ENCODE data around the gene AMH.

- TF ChIP-seq, protein P1, sequence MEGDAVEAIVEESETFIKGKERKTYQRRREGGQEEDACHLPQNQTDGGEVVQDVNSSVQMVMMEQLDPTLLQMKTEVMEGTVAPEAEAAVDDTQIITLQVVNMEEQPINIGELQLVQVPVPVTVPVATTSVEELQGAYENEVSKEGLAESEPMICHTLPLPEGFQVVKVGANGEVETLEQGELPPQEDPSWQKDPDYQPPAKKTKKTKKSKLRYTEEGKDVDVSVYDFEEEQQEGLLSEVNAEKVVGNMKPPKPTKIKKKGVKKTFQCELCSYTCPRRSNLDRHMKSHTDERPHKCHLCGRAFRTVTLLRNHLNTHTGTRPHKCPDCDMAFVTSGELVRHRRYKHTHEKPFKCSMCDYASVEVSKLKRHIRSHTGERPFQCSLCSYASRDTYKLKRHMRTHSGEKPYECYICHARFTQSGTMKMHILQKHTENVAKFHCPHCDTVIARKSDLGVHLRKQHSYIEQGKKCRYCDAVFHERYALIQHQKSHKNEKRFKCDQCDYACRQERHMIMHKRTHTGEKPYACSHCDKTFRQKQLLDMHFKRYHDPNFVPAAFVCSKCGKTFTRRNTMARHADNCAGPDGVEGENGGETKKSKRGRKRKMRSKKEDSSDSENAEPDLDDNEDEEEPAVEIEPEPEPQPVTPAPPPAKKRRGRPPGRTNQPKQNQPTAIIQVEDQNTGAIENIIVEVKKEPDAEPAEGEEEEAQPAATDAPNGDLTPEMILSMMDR (IDR thresholded peaks at IDR 0.05) = no peak
- no peak for TF ChIP-seq POLR2A (IDR thresholded peaks at IDR 0.05)
Measured at GRCh38 chr19:2208975-2209374, 40.1 kb upstream of the AMH start.

Data from tibial nerve (tissue), 3 donors.